Measurements from ENCODE around the gene PSMA3. TPM values are rescaled to one million over a fixed set of nuclear protein-coding genes. Genes with fewer than 3 reads are reported as not detected.
A peak's percentile ranks its signal among the peaks of the same experiment; 100 is the strongest.
"Not testable (repeated sequence)": the region's sequence is repeated elsewhere in the genome, so short reads cannot be mapped to it uniquely, and the experiment has no call there.

Gene PSMA3
- total and polyA plus RNA-seq, 12 donors, result 80.9 to 270 (median 162) TPM

GRCh38 chr14:58245562-58245961 is 919 bp downstream of the PSMA3 start:
- Histone ChIP-seq H3K27ac (peak overlapping the region; percentile 48 to 98 (median 97)), H3K4me3 (peak overlapping the region; percentile 73 to 93 (median 92)), H3K9me3 (replicated peaks in 1 of 3) (no peaks in the 10 kb centered on the region), H3K36me3 (replicated peaks in 1 of 2) (peaks cover 0 to 24% of the 10 kb centered on the region in 2 donors), H3K4me1 (replicated peaks in 1 of 2) (peaks cover 30 to 40% of the 10 kb centered on the region in 2 donors), H3K27me3 (no peaks in the 10 kb centered on the region)
- no peak for DNase-seq
- intact Hi-C loops (cut with DNase I), result no loop called here
- TF ChIP-seq POLR2A (IDR thresholded peaks at IDR 0.05) (no peak), CTCF (IDR thresholded peaks at IDR 0.05) (no peak)
- WGBS, 4 donors, result 0 to 2% (median 1%) methylated on average over 3 of the region's 3 CpGs

GRCh38 chr14:58249611-58250010 is 5.0 kb downstream of the PSMA3 start:
- no peaks in the 10 kb centered on the region for H3K9me3 ChIP-seq (replicated peaks in 1 of 3)
- H3K27ac ChIP-seq, result no peak overlapping the region
- DNase-seq, result no peak
- no peaks in the 10 kb centered on the region for H3K27me3 ChIP-seq
- intact Hi-C loops (cut with DNase I), result no loop called here
- H3K4me3 ChIP-seq, result no peak overlapping the region
- peaks cover 0 to 56% of the 10 kb centered on the region in 2 donors for H3K36me3 ChIP-seq (replicated peaks in 1 of 2)
- TF ChIP-seq CTCF (IDR thresholded peaks at IDR 0.05), result no peak
- TF ChIP-seq POLR2A (IDR thresholded peaks at IDR 0.05), result no peak
- peaks cover 22 to 29% of the 10 kb centered on the region in 2 donors for H3K4me1 ChIP-seq (replicated peaks in 1 of 2)
- 95 to 96% (median 96%) methylated on average over 8 of the region's 8 CpGs for WGBS, 4 donors

- no peak for DNase-seq
- Histone ChIP-seq H3K27me3 (no peaks in the 10 kb centered on the region), H3K4me3 (no peak overlapping the region), H3K27ac (no peak overlapping the region), H3K4me1 (replicated peaks in 1 of 2) (no peaks in the 10 kb centered on the region), H3K9me3 (replicated peaks in 1 of 3) (no peaks in the 10 kb centered on the region), H3K36me3 (replicated peaks in 1 of 2) (peaks cover 0 to 61% of the 10 kb centered on the region in 2 donors)
- 92 to 97% (median 96%) methylated on average over 4 of the region's 4 CpGs for WGBS, 4 donors
- intact Hi-C loops (cut with DNase I), result no loop called here
- TF ChIP-seq POLR2A (IDR thresholded peaks at IDR 0.05) (no peak), CTCF (IDR thresholded peaks at IDR 0.05) (no peak)
Measured at GRCh38 chr14:58258156-58258555, 13.5 kb downstream of the PSMA3 start.

- peaks cover 0 to 73% of the 10 kb centered on the region in 2 donors for H3K36me3 ChIP-seq (replicated peaks in 1 of 2)
- H3K4me1 ChIP-seq (replicated peaks in 1 of 2); intact Hi-C loops (cut with DNase I); DNase-seq; H3K27ac ChIP-seq; H3K9me3 ChIP-seq (replicated peaks in 1 of 3); H3K27me3 ChIP-seq; H3K4me3 ChIP-seq: not testable (repeated sequence)
- 96 to 97% (median 97%) methylated on average over 10 of the region's 10 CpGs for WGBS, 4 donors
Measured at GRCh38 chr14:58262005-58262404, 17.4 kb downstream of the PSMA3 start.

- peaks cover 0 to 6% of the 10 kb centered on the region in 2 donors for H3K4me1 ChIP-seq (replicated peaks in 1 of 2)
- H3K9me3 ChIP-seq (replicated peaks in 1 of 3), result no peaks in the 10 kb centered on the region
- H3K4me3 ChIP-seq, result no peak overlapping the region
- H3K27me3 ChIP-seq, result no peaks in the 10 kb centered on the region
- intact Hi-C loops (cut with DNase I), result no loop called here
- H3K36me3 ChIP-seq (replicated peaks in 1 of 2), result peaks cover 0 to 93% of the 10 kb centered on the region in 2 donors
- no peak for TF ChIP-seq CTCF (IDR thresholded peaks at IDR 0.05)
- TF ChIP-seq POLR2A (IDR thresholded peaks at IDR 0.05), result no peak
- H3K27ac ChIP-seq, result peak overlapping the region in 1 of 5 donors; percentile 2
- DNase-seq, result no peak
Measured at GRCh38 chr14:58265401-58265800, 20.8 kb downstream of the PSMA3 start.
